HTERT RPE-1 (cell line): Measurements from ENCODE around the gene APBA3.
"Not testable (repeated sequence)": the region's sequence is repeated elsewhere in the genome, so short reads cannot be mapped to it uniquely, and the experiment has no call there.

Experiments
- in situ Hi-C: fragments of 300-500 bp; cut with MboI; formaldehyde crosslinking; loops from 4 replicates; pipeline ENCODE4 v1.14.3; 2020; ENCODE audit warnings: low sequenced_read_pairs

The APBA3 gene

GRCh38 chr19:3771906-3772455 lies 10.5 kb upstream of the APBA3 start, which contains the start of gene RAX2:
TSS of gene RAX2 (minus strand) at chr19:3772228. CDS start at chr19:3771742, 486 bp downstream.
- in situ Hi-C loops: no loop called here

GRCh38 chr19:3771000-3771905 lies 9.8 kb upstream of the APBA3 start:
- in situ Hi-C loops: no loop called here

- in situ Hi-C loops: no loop called here
These were observed 8.9 kb upstream of the APBA3 start for GRCh38 chr19:3770136-3770999.

DNA sequence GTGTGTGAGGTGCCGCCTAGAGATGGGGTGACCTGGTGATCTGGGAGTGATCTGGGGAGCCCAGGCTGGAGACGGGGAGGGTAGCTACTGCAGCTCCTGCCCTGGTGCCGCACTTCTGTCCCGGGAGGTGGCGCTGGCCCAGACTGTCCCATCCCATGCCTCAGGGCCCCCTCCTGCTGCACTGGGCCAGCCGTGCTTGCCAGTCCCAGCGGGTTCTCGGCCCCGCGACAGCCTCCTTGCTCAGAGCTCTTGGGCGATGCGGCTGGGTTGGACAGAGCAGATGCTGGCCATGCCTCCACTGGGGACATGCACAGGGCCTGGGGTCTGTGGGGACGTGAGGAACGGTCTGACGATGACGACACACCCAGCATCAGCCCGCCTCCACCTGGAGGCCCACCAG lies 8.0 kb upstream of the APBA3 start:
- in situ Hi-C loops: no loop called here

DNA sequence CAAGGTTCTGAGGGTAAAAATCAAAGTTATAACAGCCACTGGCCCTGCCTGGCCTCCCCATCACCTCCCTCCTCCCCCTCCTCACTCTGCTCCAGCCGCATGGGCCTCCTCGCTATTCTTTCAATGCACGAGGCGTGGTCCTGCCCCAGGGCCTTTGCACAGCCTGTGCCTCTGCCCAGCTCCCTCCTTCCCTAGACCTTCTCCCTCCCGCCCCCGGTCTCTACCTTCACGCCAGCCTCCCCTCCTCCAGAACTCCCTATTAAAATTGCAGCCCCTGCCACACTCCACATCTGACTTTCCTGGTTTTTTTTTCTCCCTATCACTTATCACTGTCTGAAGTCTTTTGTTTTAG lies 7.2 kb upstream of the APBA3 start:
- in situ Hi-C loops: no loop called here

DNA sequence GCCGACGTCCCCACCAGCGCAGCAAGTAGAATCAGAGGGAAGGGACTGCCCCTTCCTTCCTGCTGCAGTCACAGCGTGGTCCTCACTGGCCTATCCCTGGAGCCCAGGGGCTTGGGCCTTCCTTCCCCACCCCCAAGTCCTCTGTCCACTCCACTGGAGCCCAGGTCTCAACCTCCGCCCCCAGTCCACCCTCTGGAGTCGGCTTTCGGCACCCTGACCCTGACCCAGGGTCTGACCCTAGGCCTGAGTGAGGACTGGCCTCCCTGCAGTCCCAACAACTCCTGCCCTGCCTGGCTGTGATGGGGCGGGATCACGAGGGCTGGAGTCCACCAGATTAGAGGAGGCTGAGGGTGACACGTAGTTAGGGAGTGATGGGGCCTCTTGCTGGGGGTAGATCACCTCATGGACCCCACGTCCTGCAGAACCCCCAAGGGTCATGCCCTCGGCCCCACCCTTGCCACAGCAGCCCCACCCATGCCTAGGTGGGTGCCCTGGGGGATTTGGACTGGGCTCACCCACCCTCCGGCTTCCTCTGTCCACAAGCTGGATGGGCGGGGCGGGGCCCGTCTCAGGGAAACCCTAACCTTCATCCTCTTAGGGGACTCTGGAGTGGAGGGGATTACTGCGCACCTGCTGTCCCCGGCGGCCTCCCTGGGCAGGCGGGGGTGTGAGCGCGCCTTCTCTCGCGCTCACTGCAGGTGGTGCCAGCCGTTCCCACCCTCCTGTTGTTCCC lies 6.7 kb upstream of the APBA3 start:
- in situ Hi-C loops: no loop called here

- in situ Hi-C loops: no loop called here
These were observed 5.6 kb upstream of the APBA3 start for GRCh38 chr19:3767050-3767449.

GRCh38 chr19:3766520-3766919 lies 5.0 kb upstream of the APBA3 start:
- in situ Hi-C loops: no loop called here

DNA sequence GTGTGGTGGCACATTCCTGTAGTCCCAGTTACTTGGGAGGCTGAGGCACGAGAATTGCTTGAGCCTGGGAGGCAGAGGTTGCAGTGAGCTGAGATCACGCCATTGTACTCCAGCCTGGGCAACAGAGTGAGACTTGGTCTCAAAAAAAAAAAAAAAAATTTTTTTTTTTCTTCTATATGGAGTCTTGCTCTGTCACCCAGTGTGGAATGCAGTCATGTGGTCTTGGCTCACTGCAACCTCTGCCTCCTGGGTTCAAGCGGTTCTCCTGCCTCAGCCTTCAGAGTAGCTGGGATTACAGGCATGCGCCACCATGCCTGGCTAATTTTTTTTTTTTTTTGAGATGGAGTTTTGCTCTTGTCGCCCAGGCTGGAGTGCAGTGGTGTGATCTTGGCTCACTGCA lies 4.3 kb upstream of the APBA3 start:
- in situ Hi-C loops: not testable (repeated sequence)

DNA sequence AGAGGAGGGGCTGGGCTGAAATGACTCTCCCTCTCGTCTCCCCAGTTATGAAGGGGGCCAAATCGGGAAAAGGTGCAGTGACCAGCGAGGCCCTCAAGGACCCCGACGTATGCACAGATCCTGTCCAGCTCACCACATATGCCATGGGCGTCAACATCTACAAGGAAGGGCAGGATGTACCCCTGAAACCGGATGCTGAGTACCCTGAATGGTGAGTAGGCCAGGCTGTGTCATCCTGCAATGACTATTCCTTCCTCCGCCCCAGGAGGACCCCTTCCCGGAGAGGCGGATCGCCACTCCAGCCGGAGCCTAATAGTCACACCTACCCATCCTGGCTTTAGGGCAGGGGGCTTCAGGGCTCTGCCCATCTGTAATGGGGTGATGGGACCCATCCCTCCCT lies 3.6 kb upstream of the APBA3 start:
- in situ Hi-C loops: no loop called here

GRCh38 chr19:3762501-3763459 lies 1.3 kb upstream of the APBA3 start, which contains the start of gene MRPL54:
TSS of gene MRPL54 (plus strand) at chr19:3762682. CDS start at chr19:3762701, 19 bp downstream.
- in situ Hi-C loops: no loop called here

DNA sequence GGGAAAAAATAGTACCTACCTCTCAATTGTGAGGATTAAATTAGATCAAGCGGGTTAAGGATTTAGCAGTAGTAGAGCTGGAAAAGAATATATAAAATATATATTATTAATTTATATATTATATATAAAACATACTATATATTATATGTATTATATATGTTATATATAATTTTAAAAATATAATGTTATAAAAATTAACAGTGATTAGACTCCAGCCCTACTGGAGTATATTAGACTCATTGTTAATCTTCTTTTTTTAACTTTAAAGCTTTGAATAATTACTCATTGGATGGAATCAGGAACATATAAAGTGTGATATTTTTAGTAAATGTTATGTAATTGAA lies 610 bp upstream of the APBA3 start:
- in situ Hi-C loops: no loop called here

DNA sequence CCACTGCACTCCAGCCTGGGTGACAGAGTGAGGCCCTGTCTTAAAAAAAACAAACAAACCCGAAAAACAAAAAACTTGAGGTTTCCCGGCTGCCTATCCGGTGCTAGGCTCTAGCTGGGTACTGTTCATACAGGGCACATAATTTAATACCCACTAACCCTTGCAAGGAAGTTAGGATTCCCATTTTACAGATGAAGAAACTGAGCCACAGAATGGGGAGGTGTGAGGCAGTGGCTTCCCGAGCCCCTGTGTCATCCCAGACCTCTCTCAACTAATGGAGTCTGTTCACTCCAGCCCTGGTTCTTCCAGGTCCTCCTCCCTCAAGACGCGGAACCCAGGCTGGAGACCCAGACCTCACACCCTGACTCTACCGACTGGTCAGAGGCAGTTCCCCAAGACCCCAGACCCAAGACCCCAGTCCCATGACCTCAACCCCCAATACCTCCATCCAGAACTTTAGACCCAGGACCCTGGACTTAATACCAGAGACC lies 576 bp downstream of the APBA3 start:
- in situ Hi-C loops: no loop called here

- in situ Hi-C loops: no loop called here
These were observed 1.8 kb downstream of the APBA3 start for GRCh38 chr19:3759482-3760254.

DNA sequence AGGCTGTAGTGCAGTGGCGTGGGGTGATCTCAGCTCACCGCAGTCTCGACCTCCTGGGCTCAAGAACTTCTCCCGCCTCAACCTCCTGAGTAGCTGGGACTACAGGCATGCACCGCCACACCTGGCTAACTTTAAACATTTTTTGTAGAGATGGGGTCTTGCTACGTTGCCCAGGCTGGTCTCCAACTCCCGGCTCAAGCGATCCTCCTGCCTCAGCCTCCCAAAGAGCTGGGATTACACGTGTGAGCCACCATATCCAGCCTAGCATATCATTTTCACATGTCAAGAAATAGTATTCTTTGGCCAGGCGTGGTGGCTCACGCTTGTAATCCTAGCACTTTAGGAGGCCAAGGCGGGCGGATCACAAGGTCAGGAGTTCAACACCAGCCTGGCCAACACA lies 3.2 kb downstream of the APBA3 start:
- in situ Hi-C loops: not testable (repeated sequence)

DNA sequence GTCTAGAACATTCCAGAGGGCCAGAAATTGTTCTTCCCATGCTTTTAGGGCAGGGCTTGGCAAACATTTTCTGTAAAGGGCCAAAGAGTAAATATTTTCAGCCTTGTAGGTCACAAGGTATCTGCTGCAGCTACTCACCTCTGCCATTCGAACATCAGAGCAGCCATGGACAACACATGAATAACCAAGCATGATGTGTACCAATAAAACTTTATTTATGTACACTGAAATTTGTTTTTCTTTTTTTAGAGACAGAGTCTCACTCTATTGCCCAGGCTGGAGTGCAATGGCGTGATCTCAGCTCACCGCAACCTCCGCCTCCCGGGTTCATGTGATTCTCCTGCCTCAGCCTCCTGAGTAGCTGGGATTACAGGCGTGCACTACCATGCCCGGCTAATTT lies 3.8 kb downstream of the APBA3 start:
- in situ Hi-C loops: not testable (repeated sequence)

DNA sequence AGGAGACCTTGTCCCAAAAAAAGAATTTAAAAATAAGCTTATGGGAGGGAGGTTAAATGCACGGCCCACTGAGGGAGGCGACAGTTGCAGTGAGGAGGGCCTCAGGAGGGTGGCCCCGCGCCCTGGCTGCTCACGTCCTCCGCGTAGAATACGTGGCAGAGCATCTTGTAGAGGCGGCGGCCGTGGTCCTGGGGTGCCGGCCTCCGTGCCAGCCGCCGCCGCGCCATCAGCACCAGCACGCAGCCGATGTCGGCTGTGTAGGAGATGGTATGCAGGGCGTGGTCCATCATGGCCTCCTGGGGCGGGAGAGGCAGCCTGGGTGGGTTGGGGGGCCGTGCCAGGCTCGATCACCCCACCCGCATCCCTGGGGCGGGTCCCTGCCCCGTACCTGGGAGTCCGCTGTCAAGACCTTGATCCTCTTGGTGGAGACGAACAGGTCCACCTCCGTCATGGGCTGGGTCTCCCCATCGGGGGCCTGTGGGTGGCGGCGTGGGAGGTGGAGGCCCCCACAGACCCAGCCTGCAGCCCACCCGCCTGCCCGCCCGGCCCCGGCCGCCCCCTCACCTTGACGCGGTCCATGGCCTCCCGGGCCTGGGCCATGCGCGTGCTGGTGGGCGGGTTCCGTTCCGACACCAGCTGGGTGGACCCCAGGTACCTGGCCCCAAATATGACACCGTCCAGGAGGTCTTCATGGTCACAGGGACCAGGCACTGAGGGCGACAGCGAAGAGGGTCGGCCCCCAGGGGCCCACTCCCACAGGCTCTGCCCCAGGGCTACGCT lies 7.7 kb downstream of the APBA3 start:
- in situ Hi-C loops: no loop called here

DNA sequence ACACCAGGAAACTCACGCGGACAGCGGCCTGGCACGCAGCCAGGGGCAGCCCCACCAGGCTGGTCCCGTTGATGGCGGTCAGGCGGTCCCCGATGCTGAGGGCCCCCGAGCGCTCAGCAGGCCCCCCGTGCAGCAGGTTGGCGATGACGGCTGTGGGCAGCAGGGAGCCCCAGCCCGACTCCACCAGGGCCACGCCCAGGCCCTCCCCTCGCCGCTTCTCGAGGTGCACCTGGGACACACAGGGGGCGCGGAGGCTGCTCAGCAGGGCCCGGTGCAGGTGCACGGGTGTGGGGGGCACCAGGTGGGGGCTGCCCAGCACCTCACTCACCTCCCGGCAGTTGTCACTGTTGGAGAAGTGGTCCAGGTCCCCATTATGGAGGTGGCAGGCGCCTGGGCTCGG lies 9.0 kb downstream of the APBA3 start:
- in situ Hi-C loops: no loop called here
